ENCODE data around the gene BCAS3. TPM values are rescaled to one million over a fixed set of nuclear protein-coding genes. Genes with fewer than 3 reads are reported as not detected.

The BCAS3 gene
- total RNA-seq, 1 donor from 2014 or later, result 30.5 TPM

DNA sequence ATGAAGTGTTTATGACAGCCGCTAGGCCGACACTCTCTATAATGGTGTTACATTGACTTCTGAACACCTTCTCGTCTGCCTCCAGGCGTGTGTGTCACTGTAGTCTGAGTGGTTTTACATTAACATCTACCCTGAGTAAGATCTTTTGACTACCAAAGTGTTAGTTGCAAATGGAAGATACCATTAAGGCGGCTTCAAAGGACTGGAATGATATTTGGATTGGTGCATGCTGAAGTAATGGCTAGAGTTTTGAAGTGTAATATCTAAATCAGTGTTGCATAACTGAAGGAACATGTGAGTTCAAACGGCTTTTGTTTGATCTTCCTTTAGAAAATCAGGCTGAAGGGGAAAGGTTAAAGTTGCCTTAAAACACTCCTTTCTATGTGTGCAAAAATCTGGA, 52.2 kb downstream of the BCAS3 start:
- TF ChIP-seq, protein P1, sequence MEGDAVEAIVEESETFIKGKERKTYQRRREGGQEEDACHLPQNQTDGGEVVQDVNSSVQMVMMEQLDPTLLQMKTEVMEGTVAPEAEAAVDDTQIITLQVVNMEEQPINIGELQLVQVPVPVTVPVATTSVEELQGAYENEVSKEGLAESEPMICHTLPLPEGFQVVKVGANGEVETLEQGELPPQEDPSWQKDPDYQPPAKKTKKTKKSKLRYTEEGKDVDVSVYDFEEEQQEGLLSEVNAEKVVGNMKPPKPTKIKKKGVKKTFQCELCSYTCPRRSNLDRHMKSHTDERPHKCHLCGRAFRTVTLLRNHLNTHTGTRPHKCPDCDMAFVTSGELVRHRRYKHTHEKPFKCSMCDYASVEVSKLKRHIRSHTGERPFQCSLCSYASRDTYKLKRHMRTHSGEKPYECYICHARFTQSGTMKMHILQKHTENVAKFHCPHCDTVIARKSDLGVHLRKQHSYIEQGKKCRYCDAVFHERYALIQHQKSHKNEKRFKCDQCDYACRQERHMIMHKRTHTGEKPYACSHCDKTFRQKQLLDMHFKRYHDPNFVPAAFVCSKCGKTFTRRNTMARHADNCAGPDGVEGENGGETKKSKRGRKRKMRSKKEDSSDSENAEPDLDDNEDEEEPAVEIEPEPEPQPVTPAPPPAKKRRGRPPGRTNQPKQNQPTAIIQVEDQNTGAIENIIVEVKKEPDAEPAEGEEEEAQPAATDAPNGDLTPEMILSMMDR (conservative IDR thresholded peaks at IDR 0.05), result no peak
- DNase-seq (ENCODE audit: low read depth, low spot score), result no peak
- H3K27ac Mint-ChIP-seq (ENCODE audit: unreplicated experiment), result no peak overlapping the region
- H3K4me3 Mint-ChIP-seq, result no peak overlapping the region
- no peaks in the 10 kb centered on the region for H3K27me3 Mint-ChIP-seq (ENCODE audit: low read depth)
- H3K4me1 Mint-ChIP-seq, result peaks cover 16% of the 10 kb centered on the region
- H3K36me3 Mint-ChIP-seq (ENCODE audit: low read depth), result peaks cover 2% of the 10 kb centered on the region
- H3K9me3 Mint-ChIP-seq, result peaks cover 3% of the 10 kb centered on the region

DNA sequence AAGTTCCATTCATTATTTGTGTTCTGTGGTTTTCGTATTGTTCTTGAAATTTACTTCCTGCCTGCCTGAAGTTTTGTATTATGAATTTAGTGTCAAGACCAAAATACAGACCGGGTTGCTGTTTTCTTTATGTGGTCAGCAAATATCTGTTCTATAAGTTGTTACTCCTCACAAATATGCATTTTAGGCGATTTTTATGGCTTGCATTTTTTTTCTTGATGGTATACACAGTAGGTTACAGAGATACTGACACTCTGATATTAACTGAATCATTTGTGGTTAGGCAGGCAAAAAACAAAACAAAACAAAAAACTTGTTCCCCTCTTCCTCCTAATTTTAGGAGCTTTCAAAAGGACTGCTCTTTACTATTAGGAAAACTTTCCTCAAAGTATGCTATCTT, 52.6 kb downstream of the BCAS3 start:
- peaks cover 2% of the 10 kb centered on the region for H3K36me3 Mint-ChIP-seq (ENCODE audit: low read depth)
- H3K9me3 Mint-ChIP-seq, result peaks cover 3% of the 10 kb centered on the region
- H3K4me1 Mint-ChIP-seq, result peaks cover 15% of the 10 kb centered on the region
- H3K27me3 Mint-ChIP-seq (ENCODE audit: low read depth), result no peaks in the 10 kb centered on the region
- peak overlapping the region; percentile 47 for H3K27ac Mint-ChIP-seq (ENCODE audit: unreplicated experiment)
- no peak overlapping the region for H3K4me3 Mint-ChIP-seq
- no peak for DNase-seq (ENCODE audit: low read depth, low spot score)
- TF ChIP-seq, protein P1 (conservative IDR thresholded peaks at IDR 0.05), result no peak

DNA sequence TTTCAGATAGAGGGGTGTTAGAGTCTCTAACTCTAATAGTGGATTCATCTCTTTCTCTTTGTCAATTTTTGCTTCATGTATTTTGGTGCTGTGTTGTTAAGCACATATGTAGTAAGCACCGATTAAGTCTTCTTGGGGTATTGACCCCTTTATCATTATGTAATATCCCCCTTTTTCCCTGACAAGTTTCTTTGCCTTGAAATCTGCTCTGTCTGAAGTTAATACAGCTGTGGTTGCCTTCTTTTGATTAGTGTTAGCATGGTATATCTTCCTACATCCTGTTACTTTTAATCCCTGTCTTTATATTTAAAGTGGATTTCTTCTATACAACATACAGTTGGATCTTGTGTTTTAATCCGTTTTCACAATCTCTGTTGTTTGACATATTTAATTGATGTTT, 60.6 kb downstream of the BCAS3 start:
- Mint-ChIP-seq H3K27me3 (ENCODE audit: low read depth) (no peaks in the 10 kb centered on the region), H3K27ac (ENCODE audit: unreplicated experiment) (no peak overlapping the region), H3K9me3 (no peaks in the 10 kb centered on the region), H3K4me3 (no peak overlapping the region), H3K36me3 (ENCODE audit: low read depth) (no peaks in the 10 kb centered on the region), H3K4me1 (peaks cover 8% of the 10 kb centered on the region)
- TF ChIP-seq, protein P1 (conservative IDR thresholded peaks at IDR 0.05), result no peak
- no peak for DNase-seq (ENCODE audit: low read depth, low spot score)

DNA sequence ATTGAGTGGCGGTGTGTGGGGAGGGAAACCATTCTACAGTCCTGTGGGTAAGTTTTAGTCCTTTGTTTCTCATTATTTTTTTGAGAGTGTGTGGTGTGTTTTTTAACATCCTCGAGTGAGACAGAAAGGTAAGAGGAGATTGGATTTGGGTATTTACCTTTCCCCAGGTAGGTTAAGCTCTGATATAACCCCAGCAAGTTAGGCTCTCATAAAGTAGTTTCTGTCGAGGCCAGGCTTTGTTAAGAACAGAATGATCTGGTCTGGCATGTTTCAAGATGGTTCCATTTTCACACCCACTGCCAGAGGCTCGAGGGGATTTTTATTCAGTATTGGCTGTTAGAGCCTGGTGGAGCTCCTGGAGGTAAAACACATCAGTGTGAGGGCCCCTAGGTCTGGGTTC, 62.9 kb downstream of the BCAS3 start:
- Mint-ChIP-seq H3K27me3 (ENCODE audit: low read depth) (no peaks in the 10 kb centered on the region), H3K27ac (ENCODE audit: unreplicated experiment) (no peak overlapping the region), H3K4me1 (peaks cover 25% of the 10 kb centered on the region), H3K9me3 (no peaks in the 10 kb centered on the region), H3K36me3 (ENCODE audit: low read depth) (no peaks in the 10 kb centered on the region), H3K4me3 (no peak overlapping the region)
- TF ChIP-seq, protein P1 (conservative IDR thresholded peaks at IDR 0.05), result no peak
- DNase-seq (ENCODE audit: low read depth, low spot score), result no peak

DNA sequence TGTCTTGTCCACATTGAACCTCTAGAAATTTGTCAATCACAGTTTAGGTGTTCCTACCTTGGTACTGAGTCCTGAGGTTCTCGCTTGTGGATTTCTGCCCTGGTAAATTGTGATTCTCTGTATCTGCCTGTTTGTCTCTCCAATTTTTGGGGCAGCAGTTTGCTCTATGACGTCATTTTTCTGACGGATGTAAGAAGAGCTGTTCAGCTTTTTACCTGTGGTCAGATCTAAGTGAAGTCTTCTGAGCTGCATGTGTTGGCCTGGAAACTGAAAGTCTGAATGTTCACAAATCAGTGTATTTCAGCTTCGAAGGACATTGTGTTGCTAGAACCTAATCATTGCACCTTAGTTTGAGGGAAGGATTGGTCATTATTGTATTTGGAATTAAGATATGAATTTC, 63.4 kb downstream of the BCAS3 start:
- TF ChIP-seq, protein P1 (conservative IDR thresholded peaks at IDR 0.05), result no peak
- H3K4me1 Mint-ChIP-seq, result peaks cover 26% of the 10 kb centered on the region

DNA sequence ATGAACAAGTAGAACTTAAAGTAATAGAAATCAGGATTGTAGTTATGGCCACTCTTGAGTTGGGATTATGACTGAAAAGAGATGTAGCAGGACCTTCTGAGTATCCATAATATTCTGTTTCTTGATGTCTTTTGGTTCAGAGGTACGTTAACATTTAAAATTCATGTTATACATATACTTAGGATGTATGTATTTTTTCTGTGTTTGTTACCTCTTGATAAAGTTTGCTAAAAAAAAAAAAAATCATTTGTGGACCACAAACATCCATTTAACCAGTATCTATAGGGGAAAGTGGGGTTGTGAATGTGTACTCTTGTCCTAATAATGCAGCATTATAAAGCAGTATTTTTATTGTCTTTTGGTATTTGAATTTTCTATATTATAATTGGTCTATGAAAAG, 65.6 kb downstream of the BCAS3 start:
- no peaks in the 10 kb centered on the region for H3K27me3 Mint-ChIP-seq (ENCODE audit: low read depth)

More for the DNA sequence above, 63.4 kb downstream of the BCAS3 start:
- H3K27ac Mint-ChIP-seq (ENCODE audit: unreplicated experiment), result no peak overlapping the region
- no peak overlapping the region for H3K4me3 Mint-ChIP-seq
- no peaks in the 10 kb centered on the region for H3K27me3 Mint-ChIP-seq (ENCODE audit: low read depth)
- H3K36me3 Mint-ChIP-seq (ENCODE audit: low read depth), result no peaks in the 10 kb centered on the region
- no peaks in the 10 kb centered on the region for H3K9me3 Mint-ChIP-seq
- DNase-seq (ENCODE audit: low read depth, low spot score), result no peak

More for the DNA sequence above, 65.6 kb downstream of the BCAS3 start:
- no peak for DNase-seq (ENCODE audit: low read depth, low spot score)
- no peaks in the 10 kb centered on the region for H3K36me3 Mint-ChIP-seq (ENCODE audit: low read depth)
- H3K9me3 Mint-ChIP-seq, result no peaks in the 10 kb centered on the region
- H3K4me3 Mint-ChIP-seq, result peak overlapping the region; percentile 48
- TF ChIP-seq, protein P1 (conservative IDR thresholded peaks at IDR 0.05), result no peak
- H3K27ac Mint-ChIP-seq (ENCODE audit: unreplicated experiment), result peak overlapping the region; percentile 94
- H3K4me1 Mint-ChIP-seq, result peaks cover 44% of the 10 kb centered on the region
